SK-N-SH (cell line): ENCODE measurements around the gene ZHX3. TPM values are rescaled to one million over a fixed set of nuclear protein-coding genes. Genes with fewer than 3 reads are reported as not detected.
A peak's percentile ranks its signal among the peaks of the same experiment; 100 is the strongest.

Experiments used
- CTCF ChIA-PET: fragments of 300-600, 350-600 bp; formaldehyde crosslinking; extraction: SDS; loops from one replicate; lab custom pipeline; 2021; lab: Yijun Ruan, JAX
- POLR2A ChIA-PET: fragments of 350-600 bp; sonication (Branson Sonifier 250); formaldehyde crosslinking; extraction: SDS; loops from one replicate; lab custom pipeline; 2020; ENCODE audit warnings: antibody characterized with exemption, inconsistent platforms; lab: Yijun Ruan, JAX
- DNase-seq: peaks from one replicate; pipeline ENCODE4 v3.0.0; 2012
- H2AFZ ChIP-seq: fragments of 200-600 bp; sonication (generic); 2 replicates; pipeline ENCODE4 v1.8.1; 2016; ENCODE audit warnings: antibody characterized with exemption, mild to moderate bottlenecking, low read depth
- H3F3A ChIP-seq: fragments of 200-600 bp; sonication (generic); replicated peaks from 2 replicates; pipeline ENCODE3; 2016; ENCODE audit warnings: antibody characterized with exemption, mild to moderate bottlenecking; ENCODE audit not compliant: insufficient read depth
- H3K27ac ChIP-seq, 2 experiments: fragments of 200-500 bp in 1 of 2; fragments of 200-600 bp in 1 of 2; sonication (Bioruptor generic) in 1 of 2; sonication (generic), shearing (Covaris generic) in 1 of 2; 2 replicates each; pipeline versions ENCODE4 v1.5.1 to v1.6.1; 2014 to 2016; ENCODE audit warnings: low read depth in 2 of 2, inconsistent platforms in 1 of 2, low read length in 1 of 2, mild to moderate bottlenecking in 1 of 2, mixed read lengths in 1 of 2
- H3K27me3 ChIP-seq: fragments of 200-600 bp; sonication (generic), shearing (Covaris generic); 2 replicates; pipeline ENCODE4 v1.6.1; 2016; ENCODE audit warnings: mixed run types; ENCODE audit not compliant: insufficient read depth
- H3K36me3 ChIP-seq, 2 experiments: fragments of 200-500 bp in 1 of 2; fragments of 200-600 bp in 1 of 2; sonication (Bioruptor generic) in 1 of 2; sonication (generic) in 1 of 2; replicated peaks in 1 of 2; 2 replicates each; pipeline versions ENCODE3 to v1.5.1; 2014 to 2016; ENCODE audit warnings: low read length in 1 of 2, mild to moderate bottlenecking in 1 of 2; ENCODE audit not compliant: insufficient read depth in 2 of 2, control insufficient read depth in 1 of 2
- H3K4me1 ChIP-seq, 2 experiments: fragments of 200-500 bp in 1 of 2; fragments of 200-600 bp in 1 of 2; sonication (Bioruptor generic) in 1 of 2; sonication (generic), shearing (Covaris generic) in 1 of 2; 2 replicates each; pipeline versions ENCODE4 v1.5.1 to v1.6.1; 2014 to 2016; ENCODE audit warnings: low read depth in 1 of 2, low read length in 1 of 2, mixed run types in 1 of 2; ENCODE audit not compliant: insufficient read depth in 2 of 2, control insufficient read depth in 1 of 2
- H3K4me2 ChIP-seq: fragments of 200-600 bp; sonication (generic), shearing (Covaris generic); 2 replicates; pipeline ENCODE4 v1.6.1; 2017; ENCODE audit warnings: mixed run types
- H3K4me3 ChIP-seq, 2 experiments: fragments of 200-500 bp in 1 of 2; fragments of 200-600 bp in 1 of 2; sonication (Bioruptor generic) in 1 of 2; sonication (generic), shearing (Covaris generic) in 1 of 2; 2 replicates each; pipeline versions ENCODE4 v1.5.1 to v1.8.1; 2014 to 2016; ENCODE audit warnings: low read depth in 2 of 2, inconsistent platforms in 1 of 2, low read length in 1 of 2, mild to moderate bottlenecking in 1 of 2, mixed read lengths in 1 of 2, moderate library complexity in 1 of 2
- H3K79me2 ChIP-seq: fragments of 200-600 bp; sonication (generic); 2 replicates; pipeline ENCODE4 v1.8.1; 2017; ENCODE audit warnings: mild to moderate bottlenecking; ENCODE audit not compliant: insufficient read depth
- H3K9ac ChIP-seq: fragments of 200-600 bp; sonication (generic); 2 replicates; pipeline ENCODE4 v1.6.1; 2017; ENCODE audit warnings: mixed run types
- H3K9me2 ChIP-seq: fragments of 200-600 bp; sonication (generic); 2 replicates; pipeline ENCODE4 v1.6.1; 2017; ENCODE audit warnings: mixed run types
- H3K9me3 ChIP-seq: fragments of 200-600 bp; sonication (generic); 2 replicates; pipeline ENCODE4 v1.6.1; 2017; ENCODE audit warnings: mixed run types, mild to moderate bottlenecking, moderate library complexity
- H4K20me1 ChIP-seq: fragments of 200-600 bp; sonication (generic); 2 replicates; pipeline ENCODE4 v1.6.1; 2017; ENCODE audit warnings: mild to moderate bottlenecking, mixed run types; ENCODE audit not compliant: insufficient read depth
- CHD2 ChIP-seq: fragments of 150-350 bp; IDR thresholded peaks from 2 replicates; pipeline ENCODE4 v1.6.1; 2018; ENCODE audit warnings: low read length; ENCODE audit not compliant: partially characterized antibody
- EP300 ChIP-seq, 2 experiments: IDR thresholded peaks; 2 replicates each; pipeline versions ENCODE4 v1.4.0 to v1.6.1; 2012; ENCODE audit warnings: borderline replicate concordance in 1 of 2, low read depth in 1 of 2, low read length in 1 of 2
- MEF2A ChIP-seq: IDR thresholded peaks from 2 replicates; pipeline ENCODE4 v1.4.0; 2012; ENCODE audit warnings: low read depth, borderline replicate concordance
- MXI1 ChIP-seq: IDR thresholded peaks from 2 replicates; pipeline ENCODE4 v1.6.1; 2012; ENCODE audit warnings: mild to moderate bottlenecking, low read depth, low read length, improper control_type of control experiment
- RAD21 ChIP-seq: IDR thresholded peaks from 2 replicates; pipeline ENCODE4 v1.6.1; 2012; ENCODE audit warnings: mild to moderate bottlenecking, low read length
- SIN3A ChIP-seq: IDR thresholded peaks from 2 replicates; pipeline ENCODE4 v1.6.1; 2012; ENCODE audit warnings: low read depth, mild to moderate bottlenecking, low read length, moderate library complexity, borderline replicate concordance
- SMC3 ChIP-seq: IDR thresholded peaks from 2 replicates; pipeline ENCODE4 v1.6.1; 2012; ENCODE audit warnings: low read depth, low read length, improper control_type of control experiment
- WGBS: methylation state at CpG from one replicate; pipeline ENCODE4 v1.1.6; 2017; ENCODE audit warnings: low lambda C conversion rate; 5-methylcytosine and 5-hydroxymethylcytosine counted together
- polyA plus RNA-seq, 3 experiments: library from polyadenylated mRNA; depleted of rRNA; stranded (reverse); fragments of >200 nt; gene quantifications; 2 replicates each; pipeline ENCODE4 v1.2.3, GENCODE V29; 2012
- TF ChIP-seq, protein P1 (sequence below): IDR thresholded peaks from 2 replicates; pipeline ENCODE4; 2012

ZHX3 gene
- polyA plus RNA-seq, 1 of the 3 experiments (the other 2 are of a cell fraction) = 6.0 TPM

DNA sequence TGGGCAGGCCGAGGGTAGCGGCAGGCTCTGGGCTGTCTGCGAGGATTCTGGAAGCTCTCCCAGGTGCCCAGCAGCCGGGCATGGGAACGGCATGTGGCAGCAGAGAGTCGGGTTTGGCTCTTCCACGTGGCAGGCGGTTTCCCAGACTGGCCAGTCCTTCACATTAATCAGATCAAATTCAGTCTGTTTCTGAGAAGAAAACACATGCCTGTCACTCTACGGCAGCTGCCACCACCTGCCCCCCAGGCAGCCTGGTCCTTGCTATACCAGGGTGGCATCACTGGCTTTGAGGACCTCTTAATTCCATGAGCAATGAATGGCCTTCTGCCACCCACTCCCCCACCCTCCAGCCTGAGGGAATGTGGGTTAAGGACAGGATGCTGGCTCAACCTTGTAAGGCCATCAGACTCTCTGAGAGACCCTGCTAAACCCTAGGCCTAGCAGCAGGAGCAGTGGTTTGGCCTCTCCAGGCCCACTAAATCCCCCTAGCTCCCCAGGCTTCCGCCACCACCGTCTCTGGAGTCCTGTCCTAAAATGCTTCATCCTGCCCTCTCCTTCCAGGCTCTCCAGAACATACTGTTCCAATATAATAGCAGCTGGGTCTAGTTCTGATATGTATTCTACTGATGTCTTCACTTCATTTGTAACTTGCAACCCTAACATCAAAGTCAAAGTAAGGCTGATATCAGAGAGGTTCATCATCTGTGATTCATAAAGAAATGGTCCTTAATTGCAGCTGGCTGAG, 132.3 kb downstream of the ZHX3 start:
- WGBS = 76% methylated on average over 6 of the region's 11 CpGs
- Histone ChIP-seq H3K4me2 (no peak overlapping the region), H3K36me3 (peaks cover 6 to 7% of the 10 kb centered on the region in 2 experiments), H3K4me3 (no peak overlapping the region), H4K20me1 (no peaks in the 10 kb centered on the region), H3K4me1 (peaks cover 0 to 12% of the 10 kb centered on the region in 2 experiments; a peak in 1 of 4 replicates), H3K9ac (no peak overlapping the region), H3K27ac (peak overlapping the region in 1 of 2 experiments; percentile 34; a peak in 2 of 4 replicates), H3F3A (peaks cover 7% of the 10 kb centered on the region), H2AFZ (no peak overlapping the region), H3K79me2 (0 out of 2 replicates have a peak, but pooled peaks cover 3% of the 10 kb centered on the region), H3K9me3 (0 out of 2 replicates have a peak, but pooled peaks cover 8% of the 10 kb centered on the region), H3K27me3 (no peaks in the 10 kb centered on the region), H3K9me2 (no peaks in the 10 kb centered on the region)
- POLR2A ChIA-PET = no interaction called here
- CTCF ChIA-PET = interaction anchor here (0.9 to 3.7 kb wide), 8 partner anchors 12 to 226 kb away, joined by 3 to 19 read pairs (median 4); partner anchors contain the start of gene LPIN3
- TF ChIP-seq MXI1 (peak; percentile 96), RAD21 (peak; percentile 56), SMC3 (peak; percentile 29; the same call in 1 of the 2 replicates), EP300 (IDR thresholded peaks at IDR 0.05; ENCODE audit: borderline replicate concordance in 1 of 2, low read depth in 1 of 2, low read length in 1 of 2) (no peak), MEF2A (no peak)
- TF ChIP-seq, protein P1, sequence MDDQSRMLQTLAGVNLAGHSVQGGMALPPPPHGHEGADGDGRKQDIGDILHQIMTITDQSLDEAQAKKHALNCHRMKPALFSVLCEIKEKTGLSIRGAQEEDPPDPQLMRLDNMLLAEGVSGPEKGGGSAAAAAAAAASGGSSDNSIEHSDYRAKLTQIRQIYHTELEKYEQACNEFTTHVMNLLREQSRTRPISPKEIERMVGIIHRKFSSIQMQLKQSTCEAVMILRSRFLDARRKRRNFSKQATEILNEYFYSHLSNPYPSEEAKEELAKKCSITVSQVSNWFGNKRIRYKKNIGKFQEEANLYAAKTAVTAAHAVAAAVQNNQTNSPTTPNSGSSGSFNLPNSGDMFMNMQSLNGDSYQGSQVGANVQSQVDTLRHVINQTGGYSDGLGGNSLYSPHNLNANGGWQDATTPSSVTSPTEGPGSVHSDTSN = no peak
- peak; percentile 52 for DNase-seq

DNA sequence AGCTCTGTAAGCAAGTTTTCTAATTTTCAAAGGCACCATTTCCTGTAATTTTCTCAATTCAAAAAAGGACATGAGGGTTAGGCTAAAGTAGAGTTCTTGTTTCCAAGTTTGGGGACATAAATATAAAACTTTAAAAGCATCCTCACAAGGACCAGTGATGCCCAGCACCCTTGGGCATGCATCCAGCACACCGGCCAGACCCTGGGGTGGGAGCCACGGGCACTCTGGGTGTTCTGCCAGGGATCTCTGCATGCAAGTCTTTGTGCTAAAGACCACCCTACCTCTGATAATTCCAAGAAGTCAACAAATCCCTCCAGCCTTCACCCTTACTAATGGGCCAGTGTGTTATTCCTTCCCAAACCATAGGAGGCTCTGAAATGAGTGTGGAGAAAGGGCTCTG, 133.7 kb downstream of the ZHX3 start:
- Histone ChIP-seq H3K4me1 (peaks cover 5 to 17% of the 10 kb centered on the region in 2 experiments; a peak in 2 of 4 replicates), H3K4me3 (no peak overlapping the region), H3F3A (peaks cover 7% of the 10 kb centered on the region), H4K20me1 (no peaks in the 10 kb centered on the region), H3K9ac (no peak overlapping the region), H3K27ac (no peak overlapping the region), H3K79me2 (0 out of 2 replicates have a peak, but pooled peaks cover 6% of the 10 kb centered on the region), H3K36me3 (peaks cover 4 to 9% of the 10 kb centered on the region in 2 experiments), H3K9me2 (no peaks in the 10 kb centered on the region), H3K27me3 (no peaks in the 10 kb centered on the region), H2AFZ (no peak overlapping the region), H3K4me2 (no peak overlapping the region), H3K9me3 (0 out of 2 replicates have a peak, but pooled peaks cover 5% of the 10 kb centered on the region)
- ChIA-PET CTCF (interaction anchor here (0.9 to 3.7 kb wide), 3 partner anchors 10 to 227 kb away, joined by 4 to 19 read pairs (median 11); partner anchors contain the start of gene LPIN3), POLR2A (no interaction called here)
- DNase-seq = no peak
- 50% methylated on average over 2 of the region's 2 CpGs for WGBS
- no peak for TF ChIP-seq SIN3A
- TF ChIP-seq CHD2 = no peak
- TF ChIP-seq, protein P1 = no peak
